Lower leg skin (tissue), 3 donors: Measurements from ENCODE around the gene PEX7.

Experiments used
- CTCF ChIP-seq, 3 donors: fragments of 450-650 bp; IDR thresholded peaks; one replicate each; pipeline ENCODE4 v1.5.1; 2016; ENCODE audit warnings: antibody characterized with exemption in 3 of 3, mild to moderate bottlenecking in 3 of 3, moderate library complexity in 2 of 3
- POLR2A ChIP-seq, 2 donors: fragments of 450-650 bp; IDR thresholded peaks; one replicate each; pipeline ENCODE4 v1.6.1; 2016 to 2017; ENCODE audit warnings: antibody characterized with exemption in 2 of 2, mild to moderate bottlenecking in 1 of 2, moderate library complexity in 1 of 2

GRCh38 chr6:136926383-136926782 is 104.0 kb downstream of the PEX7 start:
- TF ChIP-seq CTCF (IDR thresholded peaks at IDR 0.05) (no peak), POLR2A (IDR thresholded peaks at IDR 0.05) (no peak)
